ENCODE data around the gene NR1I2.

GRCh38 chr3:119796785-119797184 is 14.9 kb downstream of the NR1I2 start:
- TF ChIP-seq EZH2 (IDR thresholded peaks at IDR 0.05; ENCODE audit: low read length, missing control alignments) (no peak), CTCF (conservative IDR thresholded peaks at IDR 0.05 in 1 of 2, IDR thresholded peaks at IDR 0.05 in 1 of 2; ENCODE audit: low read depth in 1 of 2, low read length in 2 of 2) (no peak)

All from fibroblast of lung (primary cell).